Ishikawa (cell line): ENCODE measurements around the gene F2R.

Experiments
- CEBPB ChIP-seq: IDR thresholded peaks from 2 replicates; pipeline ENCODE4 v1.6.1; 2012
- CREB1 ChIP-seq: IDR thresholded peaks from 2 replicates; pipeline ENCODE4 v1.6.1; 2012; ENCODE audit warnings: low read depth
- EGR1 ChIP-seq: IDR thresholded peaks from 2 replicates; pipeline ENCODE4 v1.6.1; 2012
- EP300 ChIP-seq: IDR thresholded peaks from 2 replicates; pipeline ENCODE4 v1.6.1; 2012; ENCODE audit warnings: borderline replicate concordance
- FOXM1 ChIP-seq: IDR thresholded peaks from 2 replicates; pipeline ENCODE4 v1.6.1; 2012; ENCODE audit warnings: low read depth, borderline replicate concordance
- MAX ChIP-seq: IDR thresholded peaks from 2 replicates; pipeline ENCODE4 v1.6.1; 2012
- NFIC ChIP-seq: IDR thresholded peaks from 2 replicates; pipeline ENCODE4 v1.6.1; 2012
- RAD21 ChIP-seq: IDR thresholded peaks from 2 replicates; pipeline ENCODE4 v1.6.1; 2012; ENCODE audit warnings: low read depth
- REST ChIP-seq: IDR thresholded peaks from 2 replicates; pipeline ENCODE4 v1.6.1; 2012; ENCODE audit warnings: low read depth, mild to moderate bottlenecking
- TAF1 ChIP-seq: IDR thresholded peaks from 2 replicates; pipeline ENCODE4 v1.6.1; 2012; ENCODE audit warnings: low read depth, mild to moderate bottlenecking
- TCF12 ChIP-seq: IDR thresholded peaks from 2 replicates; pipeline ENCODE4 v1.6.1; 2012; ENCODE audit warnings: low read depth
- TEAD4 ChIP-seq: IDR thresholded peaks from 2 replicates; pipeline ENCODE4 v1.6.1; 2012
- USF1 ChIP-seq: IDR thresholded peaks from 2 replicates; pipeline ENCODE4 v1.6.1; 2012
- YY1 ChIP-seq: IDR thresholded peaks from 2 replicates; pipeline ENCODE4 v1.6.1; 2012; ENCODE audit warnings: low read depth
- ZBTB7A ChIP-seq: IDR thresholded peaks from 2 replicates; pipeline ENCODE4 v1.6.1; 2012; ENCODE audit warnings: low read depth

The F2R gene

DNA sequence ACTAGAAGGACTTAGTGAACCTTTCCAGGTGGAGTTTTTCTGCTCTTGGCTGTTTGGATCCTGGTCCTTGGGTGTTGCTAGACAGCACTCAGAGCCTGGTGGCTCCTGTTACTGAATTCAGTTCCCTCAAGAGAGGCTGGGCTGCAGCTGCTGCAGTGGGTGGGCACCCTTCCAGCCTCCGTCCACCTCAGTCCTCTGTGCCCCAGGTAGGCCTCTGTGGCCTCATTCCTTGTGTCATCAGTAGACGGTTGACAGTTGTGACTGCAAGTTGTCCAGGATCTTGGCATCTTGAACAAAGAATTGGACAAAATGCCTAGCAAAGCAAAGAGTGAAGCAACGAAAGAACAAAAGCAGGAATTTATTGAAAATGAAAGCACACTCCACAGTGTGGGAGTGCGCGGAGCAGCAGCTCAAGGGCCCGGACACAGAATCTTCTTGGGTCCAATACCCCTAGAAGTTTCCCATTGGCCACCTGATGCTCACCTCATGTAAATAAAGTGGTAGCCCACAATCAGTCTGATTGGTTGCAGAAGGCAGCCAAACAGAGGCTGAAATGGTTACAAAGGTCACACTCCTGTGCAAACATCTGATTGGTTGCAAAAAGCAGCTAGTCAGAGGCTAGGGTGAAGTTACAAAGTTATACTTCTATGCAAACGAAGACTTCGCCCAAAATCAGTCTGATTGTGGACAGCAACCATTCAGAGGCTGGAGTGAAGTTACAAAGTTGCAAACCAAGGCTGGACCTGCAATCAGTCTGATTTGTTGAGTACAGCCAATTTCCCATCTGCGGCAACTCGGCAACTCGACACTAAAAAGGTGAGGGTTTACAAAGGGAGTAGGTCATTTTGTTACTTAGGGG, 40.1 kb downstream of the F2R start:
- TF ChIP-seq EP300: no peak

GRCh38 chr5:76757049-76757448, 41.1 kb downstream of the F2R start:
- TF ChIP-seq MAX (no peak), NFIC (no peak), TCF12 (no peak), YY1 (no peak), TAF1 (no peak), REST (no peak), CEBPB (no peak), EP300 (no peak), USF1 (no peak), ZBTB7A (no peak), CREB1 (no peak), EGR1 (no peak), RAD21 (no peak), FOXM1 (no peak), TEAD4 (no peak)

DNA sequence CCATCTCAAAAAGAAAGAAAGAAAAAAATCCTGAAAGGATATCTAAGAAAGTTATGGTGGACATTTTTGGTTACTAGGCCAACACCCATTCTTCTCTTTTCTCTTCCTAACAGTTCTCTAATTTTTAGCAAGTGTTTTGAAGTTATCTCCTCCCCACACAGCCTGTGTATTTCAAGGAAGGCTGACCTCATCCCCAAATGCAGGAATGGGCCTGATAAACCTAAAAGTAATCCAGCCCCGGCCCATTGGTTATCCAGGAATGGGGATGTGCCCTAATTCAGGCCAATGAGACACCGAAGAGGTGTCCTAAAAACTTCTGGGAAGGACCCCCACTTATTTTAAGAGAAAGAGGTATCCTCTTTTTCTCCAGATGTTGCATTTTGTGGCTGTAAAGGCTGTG, 46.6 kb downstream of the F2R start:
- TF ChIP-seq MAX (no peak), ZBTB7A (no peak), YY1 (no peak), USF1 (no peak), TCF12 (no peak), TEAD4 (no peak), RAD21 (no peak), REST (no peak)

GRCh38 chr5:76763136-76763535, 47.2 kb downstream of the F2R start:
- TF ChIP-seq CEBPB (no peak), RAD21 (no peak), REST (no peak), CREB1 (no peak), FOXM1 (no peak), ZBTB7A (no peak), TEAD4 (no peak), TAF1 (no peak), USF1 (no peak), EGR1 (no peak), NFIC (no peak), EP300 (no peak), YY1 (no peak), MAX (no peak), TCF12 (no peak)
